Cardiac ventricle fibroblast (primary cell): ENCODE measurements around the gene CUTA. TPM values are rescaled to one million over a fixed set of nuclear protein-coding genes. Genes with fewer than 3 reads are reported as not detected.

Experiments
- total RNA-seq: library from RNA; depleted of rRNA; stranded (reverse); fragments of >200 nt; gene quantifications from 2 replicates; pipeline ENCODE4 v1.2.3, GENCODE V29; 2015

Gene CUTA
- total RNA-seq = 124 and 165 TPM in 2 replicates

GRCh38 chr6:33417903-33418689, at the start of gene CUTA:
Gene CUTA, minus strand, starts transcription at chr6:33418107. Its CDS starts 107 bp downstream, at chr6:33418000.

GRCh38 chr6:33454009-33454946, 36.4 kb upstream of the CUTA start, which contains the start of gene ZBTB9:
Gene ZBTB9, plus strand, starts transcription at chr6:33454576. Its CDS starts 525 bp downstream, at chr6:33455101.

GRCh38 chr6:33419580-33420490, 1.9 kb upstream of the CUTA start, which contains the start of gene SYNGAP1:
Gene SYNGAP1, plus strand, starts transcription at chr6:33420065. Its CDS starts 200 bp downstream, at chr6:33420265.

GRCh38 chr6:33410711-33411631, 6.9 kb downstream of the CUTA start, which contains the start of gene PHF1:
Gene PHF1, plus strand, starts transcription at chr6:33411014. Its CDS starts 1,250 bp downstream, at chr6:33412264.

GRCh38 chr6:33391278-33391921, 26.5 kb downstream of the CUTA start, which contains the start of gene KIFC1:
Gene KIFC1, plus strand, starts transcription at chr6:33391823. Its CDS starts 163 bp downstream, at chr6:33391986.

Other genes with a start within 250 kb of the CUTA start
- 0.05 and 0.06 TPM in 2 replicates for gene COL11A2, start 225.6 kb downstream of the CUTA start, total RNA-seq
- 19.2 and 20.3 TPM in 2 replicates for gene RXRB, start 217.4 kb downstream of the CUTA start, total RNA-seq
- gene SLC39A7, start 217.2 kb downstream of the CUTA start, total RNA-seq = 133 and 143 TPM in 2 replicates
- 2.2 and 6.6 TPM in 2 replicates for gene HSD17B8, start 213.5 kb downstream of the CUTA start, total RNA-seq
- 13.6 and 13.9 TPM in 2 replicates for gene RING1, start 209.6 kb downstream of the CUTA start, total RNA-seq
- gene VPS52, start 146.2 kb downstream of the CUTA start, total RNA-seq = 13.3 and 29.0 TPM in 2 replicates
- 3,899 and 4,707 TPM in 2 replicates for gene RPS18, start 146.0 kb downstream of the CUTA start, total RNA-seq
- gene B3GALT4, start 141.0 kb downstream of the CUTA start, total RNA-seq = 2.3 and 2.7 TPM in 2 replicates
- 55.5 and 57.8 TPM in 2 replicates for gene WDR46, start 128.9 kb downstream of the CUTA start, total RNA-seq
- gene PFDN6, start 128.5 kb downstream of the CUTA start, total RNA-seq = 45.7 and 55.3 TPM in 2 replicates
- gene RGL2, start 119.2 kb downstream of the CUTA start, total RNA-seq = 16.1 and 17.8 TPM in 2 replicates
- 47.9 and 50.1 TPM in 2 replicates for gene TAPBP, start 104.0 kb downstream of the CUTA start, total RNA-seq
- gene ZBTB22, start 100.4 kb downstream of the CUTA start, total RNA-seq = 13.9 and 17.1 TPM in 2 replicates
- 33.6 and 35.2 TPM in 2 replicates for gene DAXX, start 95.1 kb downstream of the CUTA start, total RNA-seq
- gene KIFC1, start 26.3 kb downstream of the CUTA start, total RNA-seq = 1.3 and 5.0 TPM in 2 replicates
- 22.2 and 32.6 TPM in 2 replicates for gene PHF1, start 7.1 kb downstream of the CUTA start, total RNA-seq
- gene SYNGAP1, start 2.0 kb upstream of the CUTA start, total RNA-seq = 8.1 TPM in 2 replicates
- 2.6 and 4.7 TPM in 2 replicates for gene ZBTB9, start 36.5 kb upstream of the CUTA start, total RNA-seq
- 6.8 and 8.4 TPM in 2 replicates for gene BAK1, start 162.2 kb upstream of the CUTA start, total RNA-seq
- gene ITPR3, start 203.2 kb upstream of the CUTA start, total RNA-seq = 12.8 and 15.7 TPM in 2 replicates